Bone marrow (tissue), 2 donors: ENCODE measurements around the gene ABCG8.
"Not testable (repeated sequence)": the region's sequence is repeated elsewhere in the genome, so short reads cannot be mapped to it uniquely, and the experiment has no call there.

Source experiments
- DNase-seq, 2 donors: peaks; one replicate each; lab custom pipeline; 2025; lab: John Stamatoyannopoulos, UW

The ABCG8 gene

GRCh38 chr2:43872151-43872550 lies 33.4 kb downstream of the ABCG8 start:
- DNase-seq: no peak

- no peak for DNase-seq
Measured at GRCh38 chr2:43874776-43875451, 36.1 kb downstream of the ABCG8 start.

- DNase-seq: no peak
Measured at GRCh38 chr2:43877782-43878464, 39.2 kb downstream of the ABCG8 start.

- DNase-seq: no peak
Measured at GRCh38 chr2:43879261-43879660, 40.5 kb downstream of the ABCG8 start.

- DNase-seq: no peak
Measured at GRCh38 chr2:43880471-43880870, 41.7 kb downstream of the ABCG8 start.

GRCh38 chr2:43880952-43881351 lies 42.2 kb downstream of the ABCG8 start:
- no peak for DNase-seq

GRCh38 chr2:43882312-43882711 lies 43.5 kb downstream of the ABCG8 start:
- DNase-seq: no peak

GRCh38 chr2:43884689-43885088 lies 45.9 kb downstream of the ABCG8 start:
- DNase-seq: no peak

GRCh38 chr2:43885132-43885632 lies 46.4 kb downstream of the ABCG8 start:
- DNase-seq: no peak

- no peak for DNase-seq
Measured at GRCh38 chr2:43887176-43887575, 48.4 kb downstream of the ABCG8 start.

- no peak for DNase-seq
Measured at GRCh38 chr2:43889416-43889815, 50.6 kb downstream of the ABCG8 start.

GRCh38 chr2:43890855-43891254 lies 52.1 kb downstream of the ABCG8 start:
- no peak for DNase-seq

GRCh38 chr2:43894743-43895142 lies 56.0 kb downstream of the ABCG8 start:
- DNase-seq: no peak

GRCh38 chr2:43896906-43897305 lies 58.1 kb downstream of the ABCG8 start:
- DNase-seq: no peak

GRCh38 chr2:43897492-43897891 lies 58.7 kb downstream of the ABCG8 start:
- no peak for DNase-seq

- no peak for DNase-seq
Measured at GRCh38 chr2:43898134-43898837, 59.5 kb downstream of the ABCG8 start.

GRCh38 chr2:43898838-43899346 lies 60.1 kb downstream of the ABCG8 start:
- no peak for DNase-seq

GRCh38 chr2:43899589-43899988 lies 60.8 kb downstream of the ABCG8 start:
- no peak for DNase-seq

- no peak for DNase-seq
Measured at GRCh38 chr2:43905371-43905803, 66.6 kb downstream of the ABCG8 start.

GRCh38 chr2:43905871-43906270 lies 67.1 kb downstream of the ABCG8 start:
- no peak for DNase-seq

- DNase-seq: no peak
Measured at GRCh38 chr2:43906448-43907109, 67.8 kb downstream of the ABCG8 start.

GRCh38 chr2:43911136-43911790 lies 72.5 kb downstream of the ABCG8 start:
- DNase-seq: not testable (repeated sequence)
